ENCODE measurements around the gene HRNR. TPM values are rescaled to one million over a fixed set of nuclear protein-coding genes. Genes with fewer than 3 reads are reported as not detected.

HRNR gene
- total RNA-seq, 1 donor from 2014 or later = not detected

- Mint-ChIP-seq H3K9me3 (no peaks in the 10 kb centered on the region), H3K27ac (no peak overlapping the region), H3K4me3 (no peak overlapping the region), H3K27me3 (ENCODE audit: insufficient read depth, low read depth) (peaks cover 4% of the 10 kb centered on the region), H3K36me3 (no peaks in the 10 kb centered on the region), H3K4me1 (no peaks in the 10 kb centered on the region)
- Histone ChIP-seq H3F3A (ENCODE audit: low read depth) (no peaks in the 10 kb centered on the region), H3K9me3 (ENCODE audit: low read depth) (peaks cover 3% of the 10 kb centered on the region), H3K27me3 (no peaks in the 10 kb centered on the region), H3K4me3 (no peak overlapping the region), H2AFZ (replicated peaks) (no peak overlapping the region), H3K79me2 (ENCODE audit: low read depth) (no peaks in the 10 kb centered on the region), H3K9ac (no peak overlapping the region), H3K4me2 (no peak overlapping the region), H3K36me3 (no peaks in the 10 kb centered on the region), H3K4me1 (no peaks in the 10 kb centered on the region), H3K27ac (no peak overlapping the region), H4K20me1 (ENCODE audit: low read depth) (no peaks in the 10 kb centered on the region)
- no peak for DNase-seq (ENCODE audit: low spot score)
- TF ChIP-seq EZH2 (IDR thresholded peaks at IDR 0.05) = no peak
Measured at GRCh38 chr1:152168535-152168868, 55.5 kb downstream of the HRNR start.

GRCh38 chr1:152167835-152168534 is 56.0 kb downstream of the HRNR start:
- no peaks in the 10 kb centered on the region for H4K20me1 ChIP-seq (ENCODE audit: low read depth)
- H3K27ac ChIP-seq = no peak overlapping the region
- peaks cover 4% of the 10 kb centered on the region for H3K27me3 Mint-ChIP-seq (ENCODE audit: insufficient read depth, low read depth)
- peaks cover 3% of the 10 kb centered on the region for H3K9me3 ChIP-seq (ENCODE audit: low read depth)
- H3K4me2 ChIP-seq = no peak overlapping the region
- H3K4me3 ChIP-seq = no peak overlapping the region
- H3K4me3 Mint-ChIP-seq = no peak overlapping the region
- no peaks in the 10 kb centered on the region for H3K4me1 Mint-ChIP-seq
- no peaks in the 10 kb centered on the region for H3K9me3 Mint-ChIP-seq
- H3K27ac Mint-ChIP-seq = no peak overlapping the region
- no peak overlapping the region for H2AFZ ChIP-seq (replicated peaks)
- H3K27me3 ChIP-seq = no peaks in the 10 kb centered on the region
- H3K79me2 ChIP-seq (ENCODE audit: low read depth) = no peaks in the 10 kb centered on the region
- no peak for TF ChIP-seq EZH2 (IDR thresholded peaks at IDR 0.05)
- TF ChIP-seq CTCF (IDR thresholded peaks at IDR 0.05) = no peak
- no peak for TF ChIP-seq EZH2phosphoT487 (IDR thresholded peaks at IDR 0.05)
- no peaks in the 10 kb centered on the region for H3F3A ChIP-seq (ENCODE audit: low read depth)
- H3K36me3 ChIP-seq = no peaks in the 10 kb centered on the region
- H3K36me3 Mint-ChIP-seq = no peaks in the 10 kb centered on the region
- H3K4me1 ChIP-seq = no peaks in the 10 kb centered on the region
- no peak overlapping the region for H3K9ac ChIP-seq
- no peak for DNase-seq (ENCODE audit: low spot score)

GRCh38 chr1:152166966-152167365 is 57.0 kb downstream of the HRNR start:
- no peak for DNase-seq (ENCODE audit: low spot score)
- TF ChIP-seq EZH2 (IDR thresholded peaks at IDR 0.05) (no peak), EZH2phosphoT487 (IDR thresholded peaks at IDR 0.05) (no peak)
- no peaks in the 10 kb centered on the region for H3K27me3 ChIP-seq
- no peak overlapping the region for H2AFZ ChIP-seq (replicated peaks)
- H3K4me3 ChIP-seq = no peak overlapping the region
- Mint-ChIP-seq H3K9me3 (no peaks in the 10 kb centered on the region), H3K4me3 (no peak overlapping the region), H3K27me3 (ENCODE audit: insufficient read depth, low read depth) (peaks cover 4% of the 10 kb centered on the region), H3K36me3 (no peaks in the 10 kb centered on the region), H3K4me1 (no peaks in the 10 kb centered on the region), H3K27ac (no peak overlapping the region)
- H3K36me3 ChIP-seq = no peaks in the 10 kb centered on the region
- no peaks in the 10 kb centered on the region for H4K20me1 ChIP-seq (ENCODE audit: low read depth)
- H3K9ac ChIP-seq = no peak overlapping the region
- no peak overlapping the region for H3K4me2 ChIP-seq
- no peak overlapping the region for H3K27ac ChIP-seq
- H3K79me2 ChIP-seq (ENCODE audit: low read depth) = no peaks in the 10 kb centered on the region
- H3F3A ChIP-seq (ENCODE audit: low read depth) = no peaks in the 10 kb centered on the region
- peaks cover 2% of the 10 kb centered on the region for H3K9me3 ChIP-seq (ENCODE audit: low read depth)
- H3K4me1 ChIP-seq = no peaks in the 10 kb centered on the region

GRCh38 chr1:152165286-152166077 is 58.5 kb downstream of the HRNR start:
- TF ChIP-seq CTCF (IDR thresholded peaks at IDR 0.05) = no peak
- no peak for TF ChIP-seq EZH2phosphoT487 (IDR thresholded peaks at IDR 0.05)
- no peak for TF ChIP-seq EZH2 (IDR thresholded peaks at IDR 0.05)
- Histone ChIP-seq H3K27ac (no peak overlapping the region), H3K4me1 (no peaks in the 10 kb centered on the region), H3K4me3 (no peak overlapping the region), H3K9me3 (ENCODE audit: low read depth) (no peaks in the 10 kb centered on the region), H2AFZ (replicated peaks) (no peak overlapping the region), H3F3A (ENCODE audit: low read depth) (no peaks in the 10 kb centered on the region), H3K27me3 (no peaks in the 10 kb centered on the region), H3K4me2 (no peak overlapping the region), H3K9ac (no peak overlapping the region), H4K20me1 (ENCODE audit: low read depth) (no peaks in the 10 kb centered on the region), H3K79me2 (ENCODE audit: low read depth) (no peaks in the 10 kb centered on the region), H3K36me3 (no peaks in the 10 kb centered on the region)
- H3K4me1 Mint-ChIP-seq = no peaks in the 10 kb centered on the region
- no peak overlapping the region for H3K4me3 Mint-ChIP-seq
- no peaks in the 10 kb centered on the region for H3K36me3 Mint-ChIP-seq
- H3K9me3 Mint-ChIP-seq = no peaks in the 10 kb centered on the region
- H3K27me3 Mint-ChIP-seq (ENCODE audit: insufficient read depth, low read depth) = peaks cover 4% of the 10 kb centered on the region
- no peak for DNase-seq (ENCODE audit: low spot score)
- no peak overlapping the region for H3K27ac Mint-ChIP-seq
